Small intestine (tissue), 7 donors: ENCODE data around the gene GJA4. TPM values are rescaled to one million over a fixed set of nuclear protein-coding genes. Genes with fewer than 3 reads are reported as not detected.

Source experiments
- DNase-seq, 2 donors: peaks; one replicate each; pipeline versions ENCODE4 v3.0.0 to v3.0.0-alpha.2; 2013
- FAIRE-seq: peaks from 2 replicates; lab custom pipeline; 2012; peaks lifted over from hg19 to GRCh38; lab: Jason Lieb, UNC
- H3K27ac ChIP-seq, 3 donors: one replicate each; pipeline ENCODE4 v1.5.1; 2013; ENCODE audit warnings: low read length in 2 of 3, mild to moderate bottlenecking in 2 of 3, control low read depth in 1 of 3, inconsistent platforms in 1 of 3, low read depth in 1 of 3, moderate library complexity in 1 of 3
- H3K27me3 ChIP-seq, 3 donors: one replicate each; pipeline ENCODE4 v1.6.1; 2013; ENCODE audit warnings: low read length in 3 of 3, inconsistent platforms in 1 of 3; ENCODE audit not compliant: control insufficient read depth in 3 of 3, insufficient read depth in 3 of 3
- H3K36me3 ChIP-seq, 3 donors: one replicate each; pipeline ENCODE4 v1.6.1; 2013; ENCODE audit warnings: low read length in 3 of 3, inconsistent platforms in 1 of 3, low read depth in 1 of 3, mild to moderate bottlenecking in 1 of 3, moderate library complexity in 1 of 3; ENCODE audit not compliant: control insufficient read depth in 3 of 3, insufficient read depth in 2 of 3
- H3K4me1 ChIP-seq, 3 donors: one replicate each; pipeline ENCODE4 v1.6.1; 2013; ENCODE audit warnings: low read length in 2 of 3, inconsistent platforms in 1 of 3, low read depth in 1 of 3, mild to moderate bottlenecking in 1 of 3, moderate library complexity in 1 of 3; ENCODE audit not compliant: control insufficient read depth in 3 of 3, insufficient read depth in 2 of 3
- H3K4me3 ChIP-seq, 3 donors: one replicate each; pipeline ENCODE4 v1.5.1; 2013; ENCODE audit warnings: low read length in 3 of 3, control low read depth in 1 of 3, inconsistent platforms in 1 of 3, low read depth in 1 of 3, mild to moderate bottlenecking in 1 of 3, moderate library complexity in 1 of 3
- H3K9me3 ChIP-seq, 2 donors: one replicate each; pipeline ENCODE4 v1.6.1; 2013; ENCODE audit warnings: low read depth in 1 of 2, low read length in 1 of 2; ENCODE audit not compliant: control insufficient read depth in 2 of 2, insufficient read depth in 1 of 2
- WGBS, 3 donors: extraction: QIAGEN DNeasy Blood & Tissue Kit; methylation state at CpG; one replicate each; pipeline ENCODE4 v1.1.7; 2013; 5-methylcytosine and 5-hydroxymethylcytosine counted together
- polyA plus RNA-seq, 4 donors: library from polyadenylated mRNA; stranded (reverse) in 3 of 4; unstranded in 1 of 4; fragments of 200-250 nt in 3 of 4; fragments of 120-200 nt in 1 of 4; gene quantifications; one replicate each; pipeline versions ENCODE4 v1.2.1 to v1.2.3, GENCODE V29; 2013
- donor health status: healthy with polysubstance abuse.
- donor health status: control.
- donor health status: control.
- donor health status: Bipolar disorder and iron deficiency.
- donor health status: healthy.

Gene GJA4
- polyA plus RNA-seq, 4 donors = 0.81 to 16.8 (median 5.8) TPM; not detected in 1

DNA sequence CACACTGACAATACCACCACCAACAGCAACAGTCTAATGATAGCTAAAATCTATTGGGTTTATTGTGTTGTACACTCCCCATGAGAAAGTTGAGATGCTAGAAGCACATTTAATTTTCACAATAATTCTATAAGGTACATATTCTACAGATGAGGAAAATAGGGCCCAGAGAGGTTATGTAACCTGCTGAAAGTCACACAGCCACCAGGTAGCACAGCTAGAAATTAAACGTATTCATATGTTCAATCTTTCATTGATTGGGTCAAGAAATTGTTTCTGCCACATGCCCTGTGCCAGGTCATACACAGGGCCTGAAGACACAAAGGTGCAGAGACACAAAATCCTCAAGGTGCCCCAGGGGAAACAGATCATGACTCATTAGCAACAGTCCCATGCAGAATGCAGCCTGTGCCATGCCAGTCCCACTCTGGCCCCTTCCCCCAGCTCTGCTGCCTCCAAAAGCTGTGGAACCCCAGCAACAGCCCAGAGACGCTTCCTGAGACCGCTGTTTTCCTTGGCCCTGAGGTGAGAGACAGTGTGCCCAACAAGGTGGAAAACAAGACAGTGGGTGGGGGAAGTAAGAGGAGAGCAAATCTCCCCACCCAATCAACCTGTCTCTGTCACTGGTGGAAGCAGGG is 32.1 kb downstream of the GJA4 start:
- no peaks in the 10 kb centered on the region for H3K9me3 ChIP-seq

GRCh38 chr1:34825455-34826091 is 32.8 kb downstream of the GJA4 start:
- FAIRE-seq (no peak), DNase-seq (peak; percentile 7 to 36)
- 53 to 67% (median 64%) methylated on average over 11 of the region's 11 CpGs for WGBS, 3 donors

More for the DNA sequence above, 32.1 kb downstream of the GJA4 start:
- H3K4me3 ChIP-seq = no peak overlapping the region
- no peaks in the 10 kb centered on the region for H3K27me3 ChIP-seq
- H3K36me3 ChIP-seq = no peaks in the 10 kb centered on the region
- no peak for FAIRE-seq
- 88 to 92% (median 91%) methylated on average over 3 of the region's 3 CpGs for WGBS, 3 donors
- no peak overlapping the region for H3K27ac ChIP-seq
- H3K4me1 ChIP-seq = peaks cover 0 to 6% (median 0%) of the 10 kb centered on the region in 3 donors
- no peak for DNase-seq

DNA sequence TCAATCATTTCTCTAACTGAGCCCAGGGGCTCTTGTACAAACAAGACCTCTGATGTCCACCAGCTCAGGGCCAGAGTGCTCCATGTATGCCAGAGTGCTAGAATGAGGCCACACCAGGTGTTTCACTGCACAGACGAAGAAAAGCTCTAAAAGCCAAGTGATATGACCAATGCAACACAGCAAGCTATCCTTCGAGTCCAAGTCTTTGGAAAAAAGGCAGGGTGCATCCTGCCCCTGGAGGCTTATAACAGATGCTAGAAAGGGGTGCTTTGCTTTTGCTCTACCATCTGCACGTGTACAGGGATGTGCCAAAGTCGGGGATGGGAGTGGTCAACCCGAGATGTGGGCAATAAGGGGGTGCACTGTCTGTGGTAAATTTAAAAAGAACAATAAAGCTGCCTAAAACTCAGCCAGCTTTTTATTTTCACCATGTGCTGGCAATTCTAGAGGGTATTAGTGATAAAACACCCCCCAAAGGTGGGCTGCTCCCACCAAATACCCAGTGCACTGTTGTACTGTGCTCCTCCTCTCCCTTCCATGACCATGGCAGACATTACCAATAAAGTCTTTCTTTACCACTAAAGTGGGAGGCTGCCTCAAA is 34.6 kb downstream of the GJA4 start:
- H3K9me3 ChIP-seq = no peaks in the 10 kb centered on the region
- peaks cover 0 to 2% (median 0%) of the 10 kb centered on the region in 3 donors for H3K36me3 ChIP-seq
- H3K27me3 ChIP-seq = no peaks in the 10 kb centered on the region
- H3K4me1 ChIP-seq = peaks cover 0 to 6% (median 0%) of the 10 kb centered on the region in 3 donors
- DNase-seq = no peak
- H3K4me3 ChIP-seq = no peak overlapping the region
- no peak for FAIRE-seq
- H3K27ac ChIP-seq = no peak overlapping the region
- WGBS, 3 donors = 79 to 88% (median 81%) methylated on average over 5 of the region's 5 CpGs

More at GRCh38 chr1:34825455-34826091, 32.8 kb downstream of the GJA4 start:
- Histone ChIP-seq H3K9me3 (no peaks in the 10 kb centered on the region), H3K4me3 (no peak overlapping the region), H3K27ac (peak overlapping the region in 1 of 3 donors; percentile 17), H3K4me1 (peaks cover 0 to 6% (median 0%) of the 10 kb centered on the region in 3 donors), H3K36me3 (no peaks in the 10 kb centered on the region), H3K27me3 (no peaks in the 10 kb centered on the region)

- no peak for FAIRE-seq
- Histone ChIP-seq H3K27ac (no peak overlapping the region), H3K4me3 (no peak overlapping the region), H3K36me3 (peaks cover 0 to 2% (median 0%) of the 10 kb centered on the region in 3 donors), H3K27me3 (no peaks in the 10 kb centered on the region), H3K9me3 (no peaks in the 10 kb centered on the region), H3K4me1 (peaks cover 0 to 6% (median 0%) of the 10 kb centered on the region in 3 donors)
- 74 to 85% (median 80%) methylated on average over 2 of the region's 2 CpGs for WGBS, 3 donors
- no peak for DNase-seq
These were observed 35.8 kb downstream of the GJA4 start for GRCh38 chr1:34828611-34829010.

DNA sequence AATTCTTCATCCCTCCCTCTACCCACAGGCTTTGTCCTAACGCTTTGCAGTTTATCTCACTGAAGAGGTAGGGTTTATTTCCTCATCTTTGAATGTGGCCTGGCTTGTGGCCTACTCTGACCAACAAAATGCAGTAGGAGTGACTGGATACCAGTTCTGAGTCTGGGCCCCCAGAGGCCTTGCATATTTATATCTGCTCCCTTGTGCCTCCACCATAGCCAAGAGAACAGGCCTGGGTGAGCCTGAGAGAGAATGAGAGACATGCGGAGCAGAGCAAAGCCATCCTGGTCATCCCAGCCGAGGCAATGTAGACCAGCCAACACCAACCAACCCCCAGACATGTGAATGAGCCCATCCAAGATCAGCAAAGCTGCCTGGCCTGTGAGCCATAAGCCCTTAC is 36.5 kb downstream of the GJA4 start:
- H3K36me3 ChIP-seq = peaks cover 0 to 2% (median 0%) of the 10 kb centered on the region in 3 donors
- no peak overlapping the region for H3K4me3 ChIP-seq
- H3K27ac ChIP-seq = no peak overlapping the region
- peaks cover 0 to 6% (median 0%) of the 10 kb centered on the region in 3 donors for H3K4me1 ChIP-seq
- no peak for FAIRE-seq
- H3K27me3 ChIP-seq = no peaks in the 10 kb centered on the region
- DNase-seq = no peak
- no peaks in the 10 kb centered on the region for H3K9me3 ChIP-seq
- WGBS, 3 donors = 82 to 92% (median 83%) methylated on average over 3 of the region's 3 CpGs

DNA sequence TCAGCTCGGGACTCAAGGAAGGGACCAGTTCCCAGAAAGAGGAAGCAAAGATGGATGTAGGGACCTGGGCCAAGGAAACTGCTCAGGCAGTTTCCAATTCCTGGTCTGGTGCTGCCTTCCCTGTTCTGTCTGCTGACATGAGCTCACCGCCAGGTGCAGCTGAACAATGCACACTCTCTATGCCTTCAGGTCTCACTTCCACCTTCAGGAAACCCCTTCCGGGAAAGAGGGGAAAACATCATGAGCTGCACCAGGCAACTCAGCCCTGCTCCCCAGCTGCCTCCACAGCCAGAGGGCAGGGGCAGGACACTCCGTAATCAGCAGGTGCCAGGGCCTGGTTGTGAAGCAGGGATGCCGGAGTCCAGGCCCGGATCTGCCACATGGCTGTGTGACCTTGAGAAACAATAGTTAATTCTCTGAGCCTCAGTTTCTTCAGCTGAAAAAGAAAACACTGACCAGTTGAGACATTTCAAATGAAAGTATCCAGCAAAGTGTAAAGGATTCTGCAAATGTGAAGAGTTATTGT is 39.0 kb downstream of the GJA4 start:
- Histone ChIP-seq H3K4me3 (no peak overlapping the region), H3K36me3 (peaks cover 0 to 6% (median 0%) of the 10 kb centered on the region in 3 donors), H3K4me1 (no peaks in the 10 kb centered on the region), H3K9me3 (no peaks in the 10 kb centered on the region), H3K27me3 (no peaks in the 10 kb centered on the region), H3K27ac (no peak overlapping the region)
- FAIRE-seq (no peak), DNase-seq (no peak)
- 79 to 83% (median 80%) methylated on average over 6 of the region's 6 CpGs for WGBS, 3 donors

DNA sequence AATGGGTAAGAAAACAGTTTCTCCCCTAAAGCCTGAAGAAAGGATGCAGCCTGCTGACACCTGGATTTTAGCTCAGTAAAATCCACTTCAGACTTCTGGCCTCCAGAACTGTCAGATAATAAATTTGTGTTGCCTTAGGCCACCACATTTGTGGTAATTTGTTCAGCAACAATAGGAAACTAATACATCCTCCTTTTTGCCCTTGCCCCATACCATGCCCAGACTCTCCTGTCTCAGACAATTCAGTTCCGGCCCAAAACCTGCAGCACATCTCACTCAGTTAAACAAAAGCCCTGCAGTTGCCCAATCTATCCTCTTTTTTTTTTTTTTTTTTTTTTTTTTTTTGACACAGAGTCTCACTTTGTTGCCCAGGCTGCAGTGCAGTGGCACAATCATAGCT is 40.9 kb downstream of the GJA4 start:
- DNase-seq (no peak), FAIRE-seq (no peak)
- no peak overlapping the region for H3K27ac ChIP-seq
- WGBS, 3 donors = 88 to 100% (median 96%) methylated on average over 1 of the region's 1 CpG
- no peaks in the 10 kb centered on the region for H3K4me1 ChIP-seq
- no peak overlapping the region for H3K4me3 ChIP-seq
- H3K27me3 ChIP-seq = no peaks in the 10 kb centered on the region
- H3K9me3 ChIP-seq = no peaks in the 10 kb centered on the region
- H3K36me3 ChIP-seq = peaks cover 0 to 9% (median 0%) of the 10 kb centered on the region in 3 donors

GRCh38 chr1:34839526-34840305 is 46.9 kb downstream of the GJA4 start:
- Histone ChIP-seq H3K9me3 (no peaks in the 10 kb centered on the region), H3K4me1 (peaks cover 0 to 25% (median 0%) of the 10 kb centered on the region in 3 donors), H3K27me3 (no peaks in the 10 kb centered on the region), H3K27ac (no peak overlapping the region), H3K36me3 (peaks cover 0 to 11% (median 0%) of the 10 kb centered on the region in 3 donors), H3K4me3 (no peak overlapping the region)
- 75 to 84% (median 75%) methylated on average over 14 of the region's 14 CpGs for WGBS, 3 donors
- FAIRE-seq = no peak
- DNase-seq = no peak
